Mesothelial cell of epicardium (in vitro differentiated cells): ENCODE data around the gene PLEKHG1. TPM values are rescaled to one million over a fixed set of nuclear protein-coding genes. Genes with fewer than 3 reads are reported as not detected.
A peak's percentile ranks its signal among the peaks of the same experiment; 100 is the strongest.

Source experiments
- DNase-seq, 2 experiments: peaks; one replicate each; pipeline ENCODE4 v3.0.0; 2021; ENCODE audit warnings: low spot score in 2 of 2; ENCODE audit not compliant: unreplicated experiment in 2 of 2
- H3K27ac Mint-ChIP-seq: 2 replicates; pipeline ENCODE4 v1.8.0; 2021; ENCODE audit warnings: mixed read lengths
- H3K27me3 Mint-ChIP-seq: 2 replicates; pipeline ENCODE4 v1.8.0; 2021; ENCODE audit warnings: low read depth, mixed read lengths
- H3K36me3 Mint-ChIP-seq: 2 replicates; pipeline ENCODE4 v1.8.0; 2021; ENCODE audit warnings: mixed read lengths
- H3K4me1 Mint-ChIP-seq: 2 replicates; pipeline ENCODE4 v1.8.0; 2021; ENCODE audit warnings: mixed read lengths
- H3K4me3 Mint-ChIP-seq: 2 replicates; pipeline ENCODE4 v1.8.0; 2021; ENCODE audit warnings: mild to moderate bottlenecking, moderate library complexity, mixed read lengths
- H3K9me3 Mint-ChIP-seq: 2 replicates; pipeline ENCODE4 v1.8.0; 2021; ENCODE audit warnings: mixed read lengths
- total RNA-seq: library from RNA; stranded (reverse); gene quantifications from 3 replicates; pipeline ENCODE4 v1.2.1, GENCODE V29; 2021
- TF ChIP-seq, protein P1 (sequence below): fragments of 200-600 bp; sonication (generic); IDR thresholded peaks from one replicate; pipeline ENCODE4 v1.5.0; 2021; ENCODE audit warnings: antibody characterized with exemption; ENCODE audit not compliant: unreplicated experiment

Gene PLEKHG1
- total RNA-seq, 1 donor from 2014 or later = 69.3 TPM

DNA sequence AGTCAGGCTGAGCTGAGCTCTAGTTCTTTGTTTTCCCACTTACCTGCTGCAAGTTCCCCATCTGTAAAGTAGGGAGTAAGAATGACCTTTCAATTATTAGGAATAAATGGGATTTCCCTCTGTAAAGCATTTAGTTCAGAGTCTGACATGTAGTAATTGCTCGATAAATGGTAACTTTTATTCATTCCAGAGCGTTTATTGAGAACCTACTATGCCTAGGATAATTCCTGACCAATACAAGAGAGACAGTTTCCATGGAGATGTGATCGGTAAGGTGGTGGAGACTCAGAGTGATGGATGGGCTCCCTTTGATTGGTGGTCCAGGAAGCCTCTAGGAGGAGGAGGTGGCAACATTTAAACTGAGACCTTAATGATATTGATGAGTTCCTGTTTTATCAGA lies 5.6 kb downstream of the PLEKHG1 start:
- H3K27me3 Mint-ChIP-seq = peaks cover 10% of the 10 kb centered on the region

DNA sequence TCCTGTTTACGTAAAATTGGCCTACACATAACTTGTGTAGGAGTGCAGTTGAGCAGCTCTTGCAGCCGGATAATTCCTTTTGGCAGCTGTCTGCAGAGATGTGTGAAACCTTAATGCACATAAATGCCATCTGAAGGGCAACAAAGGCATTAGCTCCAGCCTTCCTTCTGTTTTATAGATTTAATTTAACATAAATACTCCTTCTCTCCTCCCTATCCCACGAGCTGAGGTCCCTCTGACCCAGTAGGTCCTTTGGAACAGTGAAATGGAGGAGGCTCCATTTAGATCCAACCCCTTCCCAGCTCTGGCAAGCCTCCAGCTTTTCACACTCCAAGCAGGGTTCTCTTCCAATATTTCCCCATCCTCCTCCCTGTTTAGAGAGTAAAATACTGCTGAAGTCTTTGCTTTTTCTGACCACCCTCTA lies 6.5 kb downstream of the PLEKHG1 start:
- DNase-seq = no peak
- H3K4me1 Mint-ChIP-seq = peaks cover 49% of the 10 kb centered on the region
- H3K27me3 Mint-ChIP-seq = peaks cover 7% of the 10 kb centered on the region
- H3K27ac Mint-ChIP-seq = peak overlapping the region; percentile 14
- H3K36me3 Mint-ChIP-seq = peaks cover 3% of the 10 kb centered on the region
- no peak overlapping the region for H3K4me3 Mint-ChIP-seq
- H3K9me3 Mint-ChIP-seq = no peaks in the 10 kb centered on the region
- TF ChIP-seq, protein P1, sequence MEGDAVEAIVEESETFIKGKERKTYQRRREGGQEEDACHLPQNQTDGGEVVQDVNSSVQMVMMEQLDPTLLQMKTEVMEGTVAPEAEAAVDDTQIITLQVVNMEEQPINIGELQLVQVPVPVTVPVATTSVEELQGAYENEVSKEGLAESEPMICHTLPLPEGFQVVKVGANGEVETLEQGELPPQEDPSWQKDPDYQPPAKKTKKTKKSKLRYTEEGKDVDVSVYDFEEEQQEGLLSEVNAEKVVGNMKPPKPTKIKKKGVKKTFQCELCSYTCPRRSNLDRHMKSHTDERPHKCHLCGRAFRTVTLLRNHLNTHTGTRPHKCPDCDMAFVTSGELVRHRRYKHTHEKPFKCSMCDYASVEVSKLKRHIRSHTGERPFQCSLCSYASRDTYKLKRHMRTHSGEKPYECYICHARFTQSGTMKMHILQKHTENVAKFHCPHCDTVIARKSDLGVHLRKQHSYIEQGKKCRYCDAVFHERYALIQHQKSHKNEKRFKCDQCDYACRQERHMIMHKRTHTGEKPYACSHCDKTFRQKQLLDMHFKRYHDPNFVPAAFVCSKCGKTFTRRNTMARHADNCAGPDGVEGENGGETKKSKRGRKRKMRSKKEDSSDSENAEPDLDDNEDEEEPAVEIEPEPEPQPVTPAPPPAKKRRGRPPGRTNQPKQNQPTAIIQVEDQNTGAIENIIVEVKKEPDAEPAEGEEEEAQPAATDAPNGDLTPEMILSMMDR = no peak

More for the DNA sequence above, 5.6 kb downstream of the PLEKHG1 start:
- Mint-ChIP-seq H3K27ac (no peak overlapping the region), H3K9me3 (no peaks in the 10 kb centered on the region), H3K4me3 (no peak overlapping the region), H3K4me1 (peaks cover 56% of the 10 kb centered on the region), H3K36me3 (peaks cover 3% of the 10 kb centered on the region)
- no peak for DNase-seq
- TF ChIP-seq, protein P1 = no peak

DNA sequence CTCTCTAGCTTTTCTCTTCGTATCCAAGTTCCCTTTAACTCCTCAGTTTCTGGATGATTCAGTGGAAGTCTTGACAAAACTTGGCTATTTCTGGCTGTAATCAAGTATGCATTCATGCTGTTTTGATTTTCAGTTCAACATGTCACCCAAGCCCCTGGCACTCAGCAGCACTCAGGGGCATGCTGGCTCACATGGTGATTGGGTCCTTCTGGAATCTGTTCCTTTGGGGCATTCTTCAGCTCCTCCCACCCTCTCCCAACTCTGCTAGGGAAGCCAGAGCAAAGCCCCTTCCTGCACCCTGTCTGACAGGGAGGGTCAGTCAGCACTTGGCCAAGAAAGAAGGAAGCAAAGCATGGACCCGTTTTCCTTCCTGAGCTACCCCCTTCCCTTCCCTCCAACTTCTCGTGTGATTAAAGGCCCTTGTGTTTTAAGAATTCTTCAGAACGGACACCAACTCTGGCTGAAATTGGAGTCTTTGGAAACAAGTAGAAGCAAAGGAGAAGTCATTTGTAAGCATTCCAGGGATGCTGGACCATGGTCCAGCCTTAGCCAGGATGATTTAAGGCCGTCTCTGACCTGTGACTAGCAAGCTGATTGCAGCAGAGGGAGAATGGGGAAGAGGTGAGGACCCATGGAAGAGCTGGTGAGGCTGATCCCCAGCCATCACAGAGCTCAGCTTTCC lies 7.1 kb downstream of the PLEKHG1 start:
- H3K4me1 Mint-ChIP-seq = peaks cover 43% of the 10 kb centered on the region
- H3K27ac Mint-ChIP-seq = peak overlapping the region; percentile 14
- no peak for DNase-seq
- TF ChIP-seq, protein P1 = no peak
- no peaks in the 10 kb centered on the region for H3K9me3 Mint-ChIP-seq
- peaks cover 4% of the 10 kb centered on the region for H3K27me3 Mint-ChIP-seq
- peaks cover 3% of the 10 kb centered on the region for H3K36me3 Mint-ChIP-seq
- no peak overlapping the region for H3K4me3 Mint-ChIP-seq

DNA sequence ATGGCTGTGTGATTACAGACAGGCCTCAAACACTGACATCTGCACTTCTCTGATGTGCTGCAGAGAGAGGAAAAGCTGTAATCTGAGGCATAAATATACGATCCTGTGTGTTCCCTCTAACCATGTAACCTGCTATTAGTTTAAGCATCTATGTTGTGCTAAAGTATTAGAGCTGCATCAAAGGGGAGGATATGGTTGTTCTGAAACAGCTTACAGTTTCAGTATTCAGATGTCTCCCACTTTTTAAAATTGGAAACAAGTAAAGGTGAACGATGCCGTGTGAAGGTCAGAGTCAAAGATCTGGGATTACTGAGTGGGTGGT lies 7.6 kb downstream of the PLEKHG1 start:
- H3K36me3 Mint-ChIP-seq = peaks cover 3% of the 10 kb centered on the region
- DNase-seq = no peak
- H3K9me3 Mint-ChIP-seq = no peaks in the 10 kb centered on the region
- H3K27ac Mint-ChIP-seq = no peak overlapping the region
- TF ChIP-seq, protein P1 = no peak
- H3K4me1 Mint-ChIP-seq = peaks cover 38% of the 10 kb centered on the region
- no peak overlapping the region for H3K4me3 Mint-ChIP-seq
- H3K27me3 Mint-ChIP-seq = no peaks in the 10 kb centered on the region

DNA sequence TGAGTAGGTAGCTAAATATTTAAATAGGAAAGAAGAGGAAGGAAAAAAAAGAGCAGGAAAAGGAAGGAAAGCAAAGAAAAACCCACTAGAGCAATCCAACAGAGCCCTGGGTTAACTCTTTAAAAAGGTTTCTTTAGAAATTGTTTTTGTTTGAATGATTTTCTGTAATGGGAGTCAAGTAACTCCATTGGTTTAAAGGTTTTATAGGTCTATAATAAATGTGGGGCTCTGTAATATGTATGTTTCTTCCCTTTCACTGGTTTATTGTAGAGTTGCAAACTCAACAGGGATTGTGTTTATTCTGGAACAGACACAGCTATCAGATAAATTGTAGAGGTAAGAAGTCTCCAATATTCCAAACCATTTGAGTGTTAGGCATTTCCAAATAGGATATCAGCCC lies 10.9 kb downstream of the PLEKHG1 start:
- no peaks in the 10 kb centered on the region for H3K9me3 Mint-ChIP-seq
- DNase-seq = no peak
- TF ChIP-seq, protein P1 = no peak

DNA sequence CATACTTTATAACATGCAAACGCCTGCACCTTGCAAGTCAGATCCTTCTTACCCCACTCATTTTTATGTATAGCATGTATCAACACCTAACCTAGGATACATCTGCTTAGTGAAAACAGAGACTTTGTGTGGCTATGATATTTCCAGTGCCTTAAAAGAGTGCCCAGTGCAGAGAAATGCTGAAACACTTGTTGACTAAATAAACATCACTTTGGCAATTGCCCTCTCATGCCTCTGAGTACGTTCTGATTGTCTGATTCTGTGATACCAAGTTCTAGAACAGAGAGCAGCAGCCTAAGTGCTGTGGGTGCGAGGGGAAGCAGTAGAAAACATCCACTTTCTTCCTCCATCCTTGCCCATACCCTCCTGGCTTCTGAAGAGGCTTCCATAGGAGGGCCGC lies 13.6 kb downstream of the PLEKHG1 start:
- TF ChIP-seq, protein P1 = no peak
- H3K27ac Mint-ChIP-seq = no peak overlapping the region
- no peaks in the 10 kb centered on the region for H3K9me3 Mint-ChIP-seq
- H3K36me3 Mint-ChIP-seq = peaks cover 5% of the 10 kb centered on the region
- peaks cover 2% of the 10 kb centered on the region for H3K27me3 Mint-ChIP-seq
- H3K4me3 Mint-ChIP-seq = no peak overlapping the region
- peaks cover 12% of the 10 kb centered on the region for H3K4me1 Mint-ChIP-seq
- DNase-seq = no peak

More for the DNA sequence above, 10.9 kb downstream of the PLEKHG1 start:
- Mint-ChIP-seq H3K27me3 (peaks cover 2% of the 10 kb centered on the region), H3K4me3 (no peak overlapping the region), H3K4me1 (peaks cover 22% of the 10 kb centered on the region), H3K27ac (no peak overlapping the region), H3K36me3 (peaks cover 5% of the 10 kb centered on the region)
